Ascending aorta (tissue), 2 donors: ENCODE results near the gene TCTN1. TPM values are rescaled to one million over a fixed set of nuclear protein-coding genes. Genes with fewer than 3 reads are reported as not detected.
"Not testable (repeated sequence)": the region's sequence is repeated elsewhere in the genome, so short reads cannot be mapped to it uniquely, and the experiment has no call there.

Source experiments
- DNase-seq, 2 donors: peaks; one replicate each; pipeline ENCODE4 v3.0.0-alpha.2; 2019; ENCODE audit warnings: low spot score in 2 of 2
- H3K27ac ChIP-seq, 2 donors: fragments of 200-600 bp; sonication (generic); one replicate each; pipeline ENCODE4 v1.5.1; 2016 to 2017; ENCODE audit warnings: mild to moderate bottlenecking in 1 of 2
- H3K27me3 ChIP-seq: fragments of 200-600 bp; sonication (generic); one replicate; pipeline ENCODE4 v1.5.1; 2017
- H3K36me3 ChIP-seq, 2 donors: fragments of 200-600 bp; sonication (generic); one replicate each; pipeline ENCODE4 v1.5.1; 2016
- H3K4me1 ChIP-seq, 2 donors: fragments of 200-600 bp; sonication (generic); one replicate each; pipeline ENCODE4 v1.5.1; 2016 to 2017; ENCODE audit warnings: mild to moderate bottlenecking in 1 of 2
- H3K4me3 ChIP-seq, 2 donors: fragments of 200-600 bp; sonication (generic); one replicate each; pipeline ENCODE4 v1.5.1; 2016 to 2017; ENCODE audit warnings: mild to moderate bottlenecking in 1 of 2
- H3K9me3 ChIP-seq, 2 donors: fragments of 200-600 bp; sonication (generic); one replicate each; pipeline ENCODE4 v1.5.1; 2016
- intact Hi-C: fragments of 100-400 bp; cut with DNase I; formaldehyde crosslinking; loops from one replicate; pipeline ENCODE4 v1.15.1; 2023
- total RNA-seq: library from RNA; depleted of rRNA; stranded (reverse); fragments of >200 nt; gene quantifications from one replicate; pipeline ENCODE4 v1.1.0, GENCODE V29; 2016
- TF ChIP-seq, protein P1 (sequence below), 3 experiments: fragments of 200-600 bp in 2 of 3; fragments of 450-650 bp in 1 of 3; sonication (generic) in 2 of 3; IDR thresholded peaks; one replicate each; pipeline ENCODE4 v1.5.1; 2016 to 2019; ENCODE audit warnings: antibody characterized with exemption in 3 of 3, mild to moderate bottlenecking in 1 of 3, moderate library complexity in 1 of 3

The TCTN1 gene
- total RNA-seq, 1 donor from 2014 or later: 28.4 TPM

DNA sequence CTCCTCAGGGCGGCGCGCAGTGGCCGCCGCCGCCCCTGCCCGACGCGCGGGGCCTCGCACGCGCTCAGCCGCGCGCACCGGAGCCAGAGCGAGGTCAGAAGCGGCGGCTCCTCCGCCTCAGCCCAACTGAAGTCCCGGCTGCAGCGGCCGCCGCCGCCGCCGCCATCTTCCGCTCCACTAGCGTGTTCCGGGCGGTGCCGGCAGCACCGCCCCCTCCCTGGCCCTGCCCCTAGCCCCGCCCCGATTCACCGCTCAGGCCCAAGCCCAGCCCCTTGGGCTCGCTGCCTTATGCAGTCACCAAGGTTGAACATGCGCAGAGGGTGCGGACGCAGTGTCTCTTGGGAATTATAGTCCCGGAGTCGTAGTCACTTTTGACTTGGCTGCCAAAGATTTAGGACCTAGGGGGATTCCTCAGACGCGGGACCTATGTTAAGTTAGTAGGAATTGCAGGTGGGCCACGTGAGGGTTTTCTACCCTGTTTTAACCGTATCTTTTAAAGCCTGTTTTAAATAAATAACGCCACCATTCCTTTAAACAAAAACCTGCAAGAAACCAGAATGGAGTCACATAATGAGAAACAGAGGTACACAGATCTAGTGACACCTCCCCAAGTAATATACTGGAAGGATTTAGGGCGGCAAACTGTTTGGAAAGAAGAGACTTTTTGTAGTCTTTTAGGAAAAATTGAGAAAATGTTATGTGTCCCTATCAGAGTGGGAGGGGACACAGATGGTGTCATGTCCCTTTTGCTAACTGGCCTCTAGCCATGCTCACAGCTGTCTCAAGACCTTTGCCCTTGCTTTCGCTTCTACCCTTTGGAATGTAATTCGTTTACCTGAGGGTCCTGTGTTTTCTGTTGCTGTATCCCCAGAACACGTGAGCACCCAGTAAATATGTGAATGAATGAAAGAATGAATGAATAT lies 30.5 kb upstream of the TCTN1 start, which contains the start of gene PPTC7:
PPTC7 (minus strand) TSS at position 182 of the 923 bp plus-strand sequence. CDS start 287 bp downstream, outside the sequence.
- no peaks in the 10 kb centered on the region for H3K36me3 ChIP-seq
- H3K4me1 ChIP-seq: peaks cover 8 to 38% of the 10 kb centered on the region in 2 donors
- TF ChIP-seq, protein P1, sequence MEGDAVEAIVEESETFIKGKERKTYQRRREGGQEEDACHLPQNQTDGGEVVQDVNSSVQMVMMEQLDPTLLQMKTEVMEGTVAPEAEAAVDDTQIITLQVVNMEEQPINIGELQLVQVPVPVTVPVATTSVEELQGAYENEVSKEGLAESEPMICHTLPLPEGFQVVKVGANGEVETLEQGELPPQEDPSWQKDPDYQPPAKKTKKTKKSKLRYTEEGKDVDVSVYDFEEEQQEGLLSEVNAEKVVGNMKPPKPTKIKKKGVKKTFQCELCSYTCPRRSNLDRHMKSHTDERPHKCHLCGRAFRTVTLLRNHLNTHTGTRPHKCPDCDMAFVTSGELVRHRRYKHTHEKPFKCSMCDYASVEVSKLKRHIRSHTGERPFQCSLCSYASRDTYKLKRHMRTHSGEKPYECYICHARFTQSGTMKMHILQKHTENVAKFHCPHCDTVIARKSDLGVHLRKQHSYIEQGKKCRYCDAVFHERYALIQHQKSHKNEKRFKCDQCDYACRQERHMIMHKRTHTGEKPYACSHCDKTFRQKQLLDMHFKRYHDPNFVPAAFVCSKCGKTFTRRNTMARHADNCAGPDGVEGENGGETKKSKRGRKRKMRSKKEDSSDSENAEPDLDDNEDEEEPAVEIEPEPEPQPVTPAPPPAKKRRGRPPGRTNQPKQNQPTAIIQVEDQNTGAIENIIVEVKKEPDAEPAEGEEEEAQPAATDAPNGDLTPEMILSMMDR (IDR thresholded peaks at IDR 0.05): no peak
- H3K27ac ChIP-seq: peak within 1 kb of the TSS; percentile 85 to 96
- H3K27me3 ChIP-seq: no peaks in the 10 kb centered on the region
- intact Hi-C loops: loop anchor here (1.0 to 10.0 kb wide), 7 partner anchors 19 to 589 kb away; partner anchors contain the start of genes ANKRD13A, ARPC3, FAM216A and GIT2
- DNase-seq: peak; percentile 92 to 98
- H3K4me3 ChIP-seq: peak within 1 kb of the TSS; percentile 96 to 99
- H3K9me3 ChIP-seq: no peaks in the 10 kb centered on the region

DNA sequence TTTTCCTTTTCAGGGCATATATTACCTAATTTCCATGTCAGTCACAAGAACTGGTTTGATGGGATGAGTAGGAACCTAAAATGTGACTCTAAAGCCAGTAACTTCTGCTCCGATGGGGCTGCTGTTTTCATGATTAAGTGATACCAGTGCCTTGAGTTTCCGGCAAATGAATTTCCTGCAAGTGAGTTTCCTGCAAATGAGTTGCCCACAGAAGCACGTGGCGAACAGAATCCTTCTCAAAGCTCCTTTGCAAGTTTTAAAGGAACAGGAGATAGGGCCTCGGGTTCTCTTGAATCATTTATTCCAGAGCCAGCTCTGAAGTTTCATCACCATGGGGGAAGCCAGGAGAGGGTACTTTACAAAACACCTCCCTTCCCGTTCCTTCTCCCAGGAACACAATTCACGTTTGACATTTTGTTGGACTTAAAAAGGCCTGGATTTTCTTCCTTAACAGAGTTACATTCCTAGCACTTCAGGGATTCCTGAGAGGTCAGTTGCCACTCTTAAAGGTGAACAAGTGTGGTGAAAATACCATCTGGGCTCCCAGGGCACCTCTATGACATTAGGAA lies 28.6 kb upstream of the TCTN1 start:
- no peaks in the 10 kb centered on the region for H3K9me3 ChIP-seq
- intact Hi-C loops: loop anchor here (10.0 kb wide), 2 partner anchors 481 to 591 kb away; partner anchors contain the start of genes ANKRD13A and GIT2
- H3K27ac ChIP-seq: peak overlapping the region; percentile 35 to 39
- H3K27me3 ChIP-seq: no peaks in the 10 kb centered on the region
- H3K4me1 ChIP-seq: peaks cover 8 to 36% of the 10 kb centered on the region in 2 donors
- TF ChIP-seq, protein P1 (IDR thresholded peaks at IDR 0.05): no peak
- H3K4me3 ChIP-seq: peak overlapping the region in 1 of 2 donors; percentile 16
- H3K36me3 ChIP-seq: no peaks in the 10 kb centered on the region
- DNase-seq: peak in 1 of 2 donors; percentile 69

DNA sequence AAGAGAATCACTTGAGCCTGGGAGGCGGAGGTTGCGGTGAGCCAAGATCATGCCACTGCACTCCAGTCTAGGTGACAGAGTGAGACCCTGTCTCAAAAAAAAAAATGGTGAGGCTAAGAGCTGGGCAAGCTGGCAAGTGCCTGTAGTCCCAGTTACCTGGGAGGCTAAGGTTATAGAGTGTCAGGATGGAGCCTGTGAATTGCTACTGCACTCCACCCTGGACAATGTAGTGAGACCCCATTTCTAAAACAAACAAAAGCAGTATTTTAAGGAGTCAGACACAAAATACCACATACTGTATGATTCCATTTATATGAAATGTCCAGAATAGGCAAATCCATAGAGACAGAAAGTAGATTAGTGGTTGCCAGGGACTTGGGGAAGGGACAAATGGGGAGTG lies 26.8 kb upstream of the TCTN1 start:
- intact Hi-C loops: loop anchor here (10.0 kb wide), 2 partner anchors 482 to 592 kb away; partner anchors contain the start of genes ANKRD13A and GIT2
- DNase-seq, H3K36me3 ChIP-seq, H3K4me3 ChIP-seq, H3K9me3 ChIP-seq, H3K27me3 ChIP-seq, H3K27ac ChIP-seq: not testable (repeated sequence)
- H3K4me1 ChIP-seq: peaks cover 5 to 19% of the 10 kb centered on the region in 2 donors

DNA sequence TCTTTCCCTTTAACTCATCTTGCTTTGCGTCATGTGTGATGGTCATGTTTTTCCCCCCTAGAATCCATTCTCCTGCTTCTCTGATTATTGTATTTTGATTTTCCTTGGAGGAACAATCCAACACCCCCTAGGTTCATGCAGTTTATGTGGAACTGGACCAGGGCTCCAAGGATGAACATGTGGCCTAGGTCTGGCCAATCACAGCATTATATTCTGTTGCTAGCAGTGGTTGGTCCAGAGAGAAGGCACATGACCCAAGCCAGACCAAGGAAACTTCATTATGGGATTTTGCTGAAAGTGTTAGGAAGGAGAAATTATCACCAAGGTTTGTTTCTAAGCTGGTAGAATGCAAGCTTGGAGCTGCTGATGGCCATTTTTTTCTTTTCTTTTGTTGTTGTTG lies 23.9 kb upstream of the TCTN1 start:
- TF ChIP-seq, protein P1 (IDR thresholded peaks at IDR 0.05): no peak
- intact Hi-C loops: no loop called here
- H3K4me3 ChIP-seq: no peak overlapping the region
- H3K4me1 ChIP-seq: peaks cover 0 to 10% of the 10 kb centered on the region in 2 donors
- H3K27ac ChIP-seq: no peak overlapping the region
- H3K9me3 ChIP-seq: no peaks in the 10 kb centered on the region
- H3K27me3 ChIP-seq: no peaks in the 10 kb centered on the region
- DNase-seq: no peak
- no peaks in the 10 kb centered on the region for H3K36me3 ChIP-seq

DNA sequence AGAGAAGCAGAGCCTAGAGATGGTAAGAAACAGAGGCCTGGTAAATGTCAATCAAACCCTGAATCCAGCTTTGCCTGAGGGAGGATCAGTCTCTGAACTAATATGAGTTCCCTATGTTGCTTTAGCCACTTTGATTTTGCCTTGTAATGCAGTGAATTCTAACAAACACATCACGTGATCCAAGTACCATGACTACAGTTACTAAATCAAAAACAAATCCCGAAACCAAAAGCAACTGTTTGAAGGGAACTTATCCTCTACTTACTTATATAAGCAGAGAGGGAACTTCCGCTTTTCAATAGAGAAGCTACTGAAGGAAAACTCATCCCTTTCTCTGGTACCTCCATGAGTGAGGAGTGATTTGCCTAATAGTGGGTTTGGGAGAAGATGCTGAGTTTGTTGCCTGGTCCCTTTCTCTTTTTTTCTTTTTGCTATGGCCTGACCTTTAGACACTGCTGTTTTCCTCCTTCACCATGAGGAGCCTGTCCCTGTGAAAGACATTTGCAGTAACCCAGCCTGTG lies 23.1 kb upstream of the TCTN1 start:
- no peaks in the 10 kb centered on the region for H3K9me3 ChIP-seq
- no peaks in the 10 kb centered on the region for H3K27me3 ChIP-seq
- H3K36me3 ChIP-seq: no peaks in the 10 kb centered on the region
- peaks cover 0 to 2% of the 10 kb centered on the region in 2 donors for H3K4me1 ChIP-seq
- TF ChIP-seq, protein P1 (IDR thresholded peaks at IDR 0.05): no peak
- no peak for DNase-seq
- H3K4me3 ChIP-seq: no peak overlapping the region
- peak overlapping the region; percentile 17 to 51 for H3K27ac ChIP-seq
- intact Hi-C loops: no loop called here
